HG02938 (cell line): ENCODE measurements around the gene EFNA5.

Experiments used
- ATAC-seq: cut with Tn5 transposase; IDR thresholded peaks from one replicate; pipeline ENCODE4 v1.9.1; 2021; ENCODE audit warnings: mild to moderate bottlenecking, moderate library complexity; ENCODE audit not compliant: unreplicated experiment

The EFNA5 gene

DNA sequence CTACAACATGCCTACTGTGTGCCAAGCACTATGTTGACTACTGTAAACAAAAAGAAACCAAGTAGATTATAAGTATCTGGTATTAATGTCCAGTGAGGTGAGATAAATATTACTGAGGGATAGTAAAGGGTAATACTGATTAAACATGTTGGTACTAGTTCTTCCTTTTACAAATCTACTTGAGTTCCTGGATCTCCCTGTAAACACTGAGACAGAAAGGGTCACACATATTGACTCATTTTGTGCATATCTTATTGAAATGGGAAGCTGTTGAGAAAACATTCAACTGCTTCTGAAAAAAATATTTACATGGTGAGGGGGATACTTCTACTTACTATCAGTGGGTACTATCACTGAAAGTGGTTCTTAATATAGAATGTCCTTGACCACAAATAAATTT, 24.3 kb downstream of the EFNA5 start:
- ATAC-seq, result no peak

DNA sequence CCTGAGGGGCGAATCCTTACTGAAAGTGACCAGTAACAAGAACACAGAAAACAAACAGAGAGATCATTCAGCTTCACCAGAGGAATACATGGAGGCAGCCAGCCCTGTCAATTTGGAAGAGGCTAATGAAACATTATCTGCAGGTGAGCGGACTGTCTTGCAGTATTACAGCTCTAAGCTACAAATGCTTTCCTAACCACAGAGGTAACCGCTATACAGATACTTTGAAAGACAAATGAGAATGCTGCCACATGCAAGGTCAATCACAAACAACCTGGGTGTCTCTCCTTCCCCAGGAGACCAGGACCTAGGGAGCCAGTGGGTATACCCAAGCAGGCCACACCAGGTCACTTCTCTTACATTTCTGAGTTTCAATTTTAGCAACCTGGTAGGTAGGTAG, 30.2 kb downstream of the EFNA5 start:
- no peak for ATAC-seq

DNA sequence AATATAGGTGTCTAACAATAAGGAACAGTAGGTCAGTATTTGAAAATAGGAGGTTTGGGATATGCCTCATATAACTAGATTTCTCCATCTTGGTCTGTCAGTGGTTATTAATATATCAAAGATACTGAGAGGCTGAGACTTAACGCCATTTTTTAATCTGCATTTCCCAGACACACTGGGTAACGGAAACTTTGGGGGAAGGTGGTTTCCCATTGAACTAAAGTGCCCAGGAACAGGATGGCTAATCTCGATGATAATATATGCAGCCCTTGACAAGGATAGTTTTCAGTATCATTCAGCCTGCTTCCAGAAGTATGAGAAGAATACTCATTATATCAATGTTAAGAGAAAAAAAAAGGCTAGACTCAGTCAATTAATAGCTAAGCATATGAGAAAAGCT, 30.7 kb downstream of the EFNA5 start:
- no peak for ATAC-seq

DNA sequence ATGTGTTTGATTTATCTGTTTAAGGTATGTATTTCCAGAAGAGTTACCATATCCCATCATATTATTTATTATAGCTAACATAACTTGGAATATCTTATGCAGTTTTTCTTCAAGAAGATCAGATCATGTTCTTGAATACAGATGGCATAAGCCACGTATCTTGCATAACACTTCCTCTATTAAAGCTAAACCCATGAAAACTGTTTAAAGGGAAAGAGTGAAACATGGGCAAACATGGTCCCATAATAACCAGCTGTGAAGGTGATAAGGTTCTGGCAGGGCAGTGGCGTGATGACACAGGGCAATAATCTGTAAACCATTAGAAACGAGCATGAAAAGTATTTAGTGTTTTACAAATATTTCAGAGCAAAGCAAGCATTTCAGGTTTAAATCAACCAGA, 34.2 kb downstream of the EFNA5 start:
- ATAC-seq, result no peak

DNA sequence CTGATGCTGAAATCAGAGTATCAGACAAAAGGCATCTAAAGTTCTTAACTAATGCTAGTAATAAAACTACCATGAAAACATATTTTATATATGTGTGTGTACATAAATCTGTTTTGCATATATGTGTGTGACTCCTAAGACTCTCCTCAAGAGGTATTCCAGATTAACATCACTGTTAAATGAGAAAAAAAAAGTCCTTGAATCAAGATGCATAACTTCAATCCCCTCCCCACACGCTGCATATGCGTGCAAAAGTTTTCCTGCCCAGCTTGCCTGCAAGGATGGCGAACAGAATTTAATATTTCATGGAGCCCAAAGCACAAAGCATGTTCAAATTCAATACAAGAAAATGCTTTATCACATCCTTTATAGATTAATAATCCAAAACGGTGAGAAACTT, 34.7 kb downstream of the EFNA5 start:
- ATAC-seq, result no peak

DNA sequence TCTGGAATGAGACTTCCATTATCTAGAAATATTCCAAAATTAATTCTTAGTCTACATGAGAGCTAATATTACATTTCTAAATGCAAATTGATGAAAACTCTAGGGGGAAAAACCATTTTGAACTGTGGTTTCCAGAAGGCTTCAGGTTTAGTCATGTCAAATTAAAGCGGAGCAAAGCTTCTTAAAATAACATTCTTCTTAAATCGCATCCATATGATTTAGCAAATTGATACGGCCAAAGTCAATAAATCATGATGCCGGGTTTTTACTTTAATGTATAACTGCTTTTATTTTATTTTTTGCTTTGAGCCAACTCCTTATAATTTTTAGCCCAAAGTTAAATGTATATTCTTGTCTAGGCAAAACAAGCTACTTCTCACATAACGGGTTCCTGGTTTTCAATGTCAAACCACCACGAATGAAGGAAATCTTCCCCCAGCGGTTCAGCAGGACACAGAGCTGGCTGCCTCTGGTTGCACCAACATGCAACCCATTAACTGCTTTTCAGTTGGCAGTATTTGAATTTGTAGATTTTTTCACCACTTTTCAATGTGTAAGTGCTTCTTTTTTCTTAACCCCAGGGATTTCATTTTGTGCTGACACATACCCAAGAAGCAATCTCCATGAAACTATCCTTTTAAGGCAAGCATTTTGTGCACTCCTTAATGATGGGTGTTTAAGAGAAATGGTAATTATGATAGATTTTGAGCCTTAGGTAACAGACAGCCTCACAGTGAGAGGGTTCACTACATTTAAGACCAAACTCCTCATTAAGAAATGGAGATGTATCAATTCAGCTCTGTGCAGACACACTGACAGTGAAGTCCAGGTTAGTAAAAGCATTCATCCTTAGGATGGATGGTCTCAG, 35.5 kb downstream of the EFNA5 start:
- no peak for ATAC-seq

DNA sequence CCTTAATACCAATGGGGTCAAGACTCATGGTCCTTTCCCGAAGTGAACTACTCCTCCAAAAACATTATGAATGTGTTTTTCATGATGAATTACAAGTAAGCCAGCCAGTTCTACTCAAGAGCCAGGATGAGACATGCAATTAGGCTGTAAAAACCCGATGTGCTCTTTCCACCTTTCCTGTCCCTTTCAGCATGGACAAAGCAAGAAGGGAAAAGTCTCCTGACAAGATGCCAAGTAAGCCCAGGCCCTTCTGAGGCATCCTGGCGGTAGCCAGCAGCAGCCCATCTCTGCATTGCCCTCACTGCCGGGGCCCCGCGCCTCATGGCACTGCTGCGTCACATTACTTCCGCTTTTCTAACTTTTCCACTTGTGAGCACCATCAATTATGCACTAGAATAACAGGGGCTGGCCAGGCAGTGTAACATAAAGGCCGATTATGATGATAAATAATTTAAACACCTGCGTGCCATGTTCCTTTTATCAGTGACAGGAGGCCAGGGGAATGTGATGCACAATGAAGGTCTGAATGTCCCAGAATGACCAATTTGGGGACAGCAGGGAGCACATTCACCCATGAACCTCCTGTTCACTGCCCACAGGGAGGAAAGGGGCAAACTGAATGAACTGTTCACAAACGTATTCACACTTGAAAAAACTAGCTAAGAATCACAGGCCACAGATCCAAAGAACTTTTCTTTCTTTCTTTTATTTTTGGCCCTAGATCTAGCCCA, 37.4 kb downstream of the EFNA5 start:
- no peak for ATAC-seq

DNA sequence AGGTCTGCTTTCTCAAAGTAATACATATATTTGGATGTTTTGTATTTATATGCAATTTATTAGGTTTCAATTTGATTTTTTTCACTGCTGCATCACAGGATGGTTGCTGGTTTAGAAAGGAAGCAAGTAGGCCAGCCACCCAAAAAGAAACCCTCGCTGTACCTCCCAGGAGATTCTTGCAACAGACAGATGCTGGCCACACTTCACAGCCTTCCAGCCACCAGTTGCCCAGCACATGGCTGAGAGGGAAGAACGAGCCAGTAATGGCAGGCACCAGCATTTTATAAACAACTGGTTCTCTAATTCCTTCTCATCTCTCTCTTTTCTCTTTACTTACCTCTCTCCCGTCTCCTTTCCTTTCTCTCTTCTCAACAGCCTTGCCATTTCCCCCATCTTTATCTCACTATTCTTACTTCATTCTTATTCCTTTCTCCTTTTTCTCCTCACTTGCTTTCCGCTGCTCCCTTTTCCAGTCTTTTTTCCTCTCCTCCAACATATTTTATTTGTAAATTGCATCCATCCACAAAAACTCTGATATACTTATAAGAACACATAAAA, 38.9 kb downstream of the EFNA5 start:
- ATAC-seq, result no peak

DNA sequence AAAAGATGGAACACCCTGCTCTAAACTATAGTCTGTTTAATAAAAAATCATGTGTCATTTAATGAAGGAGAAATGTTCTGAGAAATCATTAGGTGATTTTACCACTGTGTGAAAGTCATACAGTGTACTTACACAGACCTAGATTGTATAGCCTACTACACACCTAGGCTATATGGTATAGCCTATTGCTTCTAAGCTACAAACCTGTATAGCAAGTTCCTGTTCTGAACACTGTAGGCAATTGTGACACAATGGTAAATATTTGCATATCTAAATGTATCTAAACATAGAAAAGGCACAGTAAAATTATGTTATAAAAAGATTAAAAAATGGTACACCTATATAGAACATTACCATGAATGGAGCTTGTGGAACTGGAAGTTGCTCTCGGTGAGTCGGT, 40.6 kb downstream of the EFNA5 start:
- no peak for ATAC-seq

DNA sequence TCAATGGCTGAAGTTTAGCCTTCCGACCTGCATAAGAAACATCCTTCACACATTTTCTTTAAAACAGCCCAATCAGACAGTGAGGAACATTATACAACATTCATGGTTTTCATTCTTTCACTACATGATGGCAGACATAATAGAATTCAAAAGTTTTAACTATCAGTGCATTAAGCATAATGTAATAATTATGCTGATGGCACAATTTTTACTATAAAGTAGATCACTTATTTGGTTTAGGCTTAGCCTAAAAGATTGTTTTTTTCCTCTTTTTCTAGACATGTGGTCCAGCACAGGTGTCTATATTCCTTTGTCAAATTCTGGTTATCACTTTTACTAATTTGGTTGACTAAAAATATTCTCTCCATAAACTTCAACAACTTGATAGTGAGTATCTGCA, 46.5 kb downstream of the EFNA5 start:
- ATAC-seq, result no peak

DNA sequence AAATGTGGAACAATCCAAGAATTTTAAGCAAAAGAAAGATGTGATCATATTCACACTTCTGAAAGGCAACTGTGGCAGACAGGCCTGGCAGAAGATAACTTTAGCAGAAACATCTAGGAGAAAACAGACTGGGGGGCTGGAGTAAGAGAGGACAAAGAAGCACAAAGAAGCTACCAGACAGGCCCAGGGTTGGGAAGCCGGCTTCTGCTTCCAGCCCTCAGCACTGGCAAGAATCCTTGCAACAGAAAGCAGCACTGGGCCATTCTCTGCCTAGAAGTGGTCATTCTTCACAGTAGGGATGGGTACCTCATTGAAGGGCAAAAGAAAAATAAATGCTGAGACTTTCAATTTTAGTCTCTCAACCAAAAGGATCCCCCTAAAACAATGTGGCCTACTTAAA, 49.6 kb downstream of the EFNA5 start:
- no peak for ATAC-seq

DNA sequence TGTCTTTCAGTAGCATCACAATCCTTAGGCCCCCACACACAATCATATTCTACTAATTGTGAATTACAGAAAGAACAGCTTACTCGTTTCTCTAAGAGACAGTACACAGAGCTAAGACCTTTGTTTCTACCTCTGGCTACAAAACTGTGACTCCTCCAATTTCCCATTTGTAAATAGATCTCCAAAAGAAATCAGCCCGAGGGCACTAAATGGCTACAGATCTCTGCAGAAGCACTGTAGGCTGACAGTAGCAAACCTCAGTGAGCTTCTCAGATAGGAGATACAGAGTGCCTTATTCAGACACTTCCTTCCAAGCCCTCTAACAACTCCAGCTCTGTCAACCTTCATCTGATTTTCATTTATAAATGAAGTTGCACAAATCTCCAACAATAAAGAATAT, 51.0 kb downstream of the EFNA5 start:
- no peak for ATAC-seq

DNA sequence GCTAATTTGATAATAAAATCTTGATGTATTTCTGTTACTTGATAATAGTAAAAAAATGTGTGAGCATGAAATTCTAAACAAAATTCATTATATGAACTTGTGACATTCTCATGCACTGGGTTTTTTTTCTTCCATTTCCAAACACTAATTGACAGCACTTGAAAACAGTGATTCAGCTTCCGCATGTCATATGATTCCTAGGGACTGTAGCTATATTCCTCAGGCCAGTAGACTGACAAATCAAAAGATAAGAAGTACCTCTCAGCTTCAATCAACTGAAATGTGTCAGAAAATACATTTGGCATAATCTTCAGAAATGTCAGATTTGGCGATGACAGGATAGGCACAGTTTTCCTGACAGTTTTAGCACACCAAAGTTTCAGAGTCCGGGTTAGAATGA, 52.5 kb downstream of the EFNA5 start:
- ATAC-seq, result no peak

DNA sequence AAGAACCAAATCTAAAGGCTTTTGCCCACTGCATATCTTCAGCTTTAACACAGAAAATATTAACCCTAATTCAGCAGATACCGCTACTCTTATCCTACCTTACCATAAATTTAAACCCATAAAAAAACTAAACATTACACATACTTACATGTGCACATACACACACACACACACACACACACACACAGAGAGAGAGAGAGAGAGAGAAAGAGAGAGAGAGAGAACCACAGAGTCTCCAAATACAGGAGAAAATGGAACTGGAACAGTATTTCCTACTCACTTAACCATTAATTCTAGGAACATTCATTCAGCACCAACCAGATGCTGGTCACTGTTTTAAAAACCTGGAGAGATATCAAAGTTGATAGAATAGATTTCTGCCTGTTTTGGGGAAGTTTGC, 53.7 kb downstream of the EFNA5 start:
- no peak for ATAC-seq

DNA sequence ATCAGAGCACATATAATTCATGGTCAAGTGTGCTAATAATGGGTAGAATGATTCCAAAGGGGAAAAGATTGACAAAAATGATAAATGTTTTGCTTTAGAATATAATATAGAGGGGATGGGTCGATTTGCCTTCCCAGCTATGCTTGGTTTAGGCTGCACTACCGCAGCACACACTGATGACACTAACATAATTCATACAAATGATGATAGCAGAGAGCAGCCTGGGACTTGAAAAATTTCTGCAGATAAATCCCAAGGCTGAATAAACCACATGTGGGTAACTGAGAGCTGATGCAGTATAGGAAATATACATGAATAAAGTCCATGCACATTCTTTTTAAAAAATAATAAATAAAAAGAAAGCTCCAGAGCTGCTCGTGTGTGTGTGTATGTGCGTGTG, 54.5 kb downstream of the EFNA5 start:
- ATAC-seq, result no peak

DNA sequence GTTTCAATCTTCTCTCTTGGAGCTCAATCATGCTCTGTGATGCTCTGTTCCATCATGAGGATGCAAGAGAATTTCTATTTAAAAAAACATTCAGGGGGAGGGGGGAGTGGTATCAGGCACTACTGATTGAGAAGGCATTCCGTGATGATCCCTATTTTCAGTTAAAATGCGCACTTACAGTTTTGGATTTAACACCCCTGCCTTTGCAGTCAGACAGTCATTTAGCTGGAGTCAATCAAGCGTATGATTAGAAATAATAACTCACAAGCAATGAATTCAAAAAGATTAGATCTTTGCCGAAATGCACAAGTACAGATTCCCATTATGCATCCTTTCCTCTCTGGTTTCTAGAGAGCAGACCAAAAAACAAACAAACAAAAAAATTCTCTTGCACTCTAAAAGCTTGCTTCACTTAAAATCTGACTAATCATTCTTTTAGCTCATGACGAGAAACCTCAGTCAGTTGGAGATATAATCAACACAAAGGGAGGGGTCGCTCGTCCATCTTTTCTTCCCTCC, 55.4 kb downstream of the EFNA5 start:
- no peak for ATAC-seq

DNA sequence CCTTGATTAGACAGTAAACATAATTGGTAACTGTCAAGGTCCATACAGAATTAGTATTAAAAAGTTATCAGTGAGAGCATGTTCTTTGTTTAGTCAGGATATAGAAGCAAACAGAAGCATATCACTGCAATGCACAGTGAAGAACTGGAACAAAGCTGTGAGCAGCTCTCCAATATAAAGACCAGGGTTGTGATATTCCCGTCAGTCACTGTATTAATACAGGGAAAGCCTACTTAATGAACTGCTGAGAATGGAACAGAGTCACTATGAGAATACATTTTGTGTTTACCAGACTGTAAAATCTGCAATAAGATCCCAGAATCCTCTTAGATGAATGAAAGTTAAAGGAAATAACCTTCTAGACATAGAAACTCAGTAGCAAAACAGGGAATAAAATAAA, 58.2 kb downstream of the EFNA5 start:
- ATAC-seq, result no peak

DNA sequence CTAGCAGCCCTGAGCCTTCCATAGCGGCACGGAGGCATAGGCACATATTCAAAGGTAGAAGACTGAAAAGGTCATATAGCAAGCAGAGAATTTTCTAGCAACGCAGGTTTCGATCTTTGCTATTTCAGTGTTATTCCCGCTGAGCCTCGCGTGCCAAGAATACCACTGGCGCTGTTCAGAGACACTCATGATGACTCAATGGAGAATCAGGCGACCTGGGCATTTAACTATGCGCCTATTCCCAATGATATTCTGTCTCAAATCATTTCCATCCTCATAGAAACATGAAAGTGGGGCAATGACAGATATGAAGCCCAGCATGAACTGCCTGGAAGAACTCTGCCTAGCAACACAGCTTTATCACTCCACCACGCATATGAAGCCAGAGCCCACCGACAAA, 59.9 kb downstream of the EFNA5 start:
- ATAC-seq, result no peak

DNA sequence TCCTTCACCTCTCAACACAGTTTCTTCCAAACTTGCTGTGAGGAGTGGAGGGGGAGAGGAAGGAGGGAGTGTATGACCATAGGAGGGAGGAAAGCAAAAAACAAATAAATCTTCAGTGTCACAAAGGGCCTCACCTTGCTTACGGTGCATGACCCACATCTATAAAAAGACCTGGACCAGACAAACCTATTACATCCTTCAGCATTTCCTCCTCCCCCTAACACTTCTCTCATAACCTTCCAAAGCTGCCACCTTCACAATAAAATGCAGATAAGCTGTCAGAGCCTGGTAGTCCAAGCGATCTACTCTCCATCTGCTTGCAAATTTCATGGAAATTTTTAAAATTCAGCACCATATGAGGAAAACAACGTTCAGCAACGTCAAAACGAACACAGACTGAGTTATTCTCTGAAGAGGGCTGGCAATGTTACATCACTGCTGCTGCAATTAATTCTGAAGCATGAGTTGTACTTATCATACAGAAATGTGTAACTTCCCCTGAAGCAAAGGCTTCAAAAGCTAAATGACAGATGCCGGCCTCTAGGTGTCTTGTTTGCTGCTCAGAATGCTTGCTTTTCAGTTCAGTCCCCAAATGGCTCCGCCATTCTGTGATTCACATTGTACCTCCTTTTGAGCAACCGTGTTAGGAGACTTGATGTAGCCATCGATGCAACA, 62.9 kb downstream of the EFNA5 start:
- no peak for ATAC-seq

DNA sequence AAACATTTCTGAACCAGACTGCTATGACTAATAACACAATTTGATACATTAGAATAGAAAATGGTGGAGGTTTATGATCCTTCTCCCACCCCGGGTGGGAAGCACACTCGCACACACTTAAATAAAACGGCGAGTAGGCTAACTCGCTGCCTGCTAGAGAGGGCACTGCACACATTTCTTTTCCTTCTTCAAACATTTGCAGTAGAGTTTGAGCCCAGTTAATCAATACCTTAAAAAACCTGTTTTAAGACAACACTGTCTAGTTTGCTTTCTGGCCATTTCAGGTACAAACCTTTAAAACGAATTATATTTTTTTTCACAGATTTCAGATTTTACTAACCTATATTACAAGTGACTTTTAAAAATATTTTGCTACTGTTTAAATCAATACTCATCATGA, 63.5 kb downstream of the EFNA5 start:
- ATAC-seq, result no peak

DNA sequence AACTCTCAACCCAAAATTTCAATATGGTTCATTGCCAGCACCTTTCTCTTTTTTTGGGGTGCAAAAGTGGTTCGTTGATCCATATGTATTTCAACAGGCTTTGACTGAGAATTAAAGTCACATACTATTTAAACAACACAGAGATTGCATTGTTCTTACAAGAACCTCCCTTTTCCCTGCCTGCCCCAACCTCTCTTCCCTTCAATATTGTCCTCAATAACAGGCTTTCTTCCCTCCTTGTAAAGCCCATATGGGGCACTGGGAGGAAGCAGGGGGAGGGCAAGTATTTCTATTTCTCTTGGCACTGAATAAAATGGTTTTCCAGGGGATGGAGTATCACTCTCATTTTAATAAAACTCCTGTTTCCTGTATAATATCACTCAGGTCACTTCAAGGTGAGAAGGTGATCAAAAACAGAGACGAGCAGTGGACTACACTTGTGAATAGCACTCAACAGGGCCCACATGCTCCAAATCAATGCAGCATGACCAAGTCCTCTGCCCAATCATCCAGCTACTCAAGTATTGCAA, 65.1 kb downstream of the EFNA5 start:
- no peak for ATAC-seq
